HL-60 (cell line): ENCODE results near the gene TMEM204.

Experiments used
- POLR2AphosphoS5 ChIP-seq: IDR thresholded peaks from 2 replicates; pipeline ENCODE4 v1.6.1; 2012; ENCODE audit warnings: low read depth
- REST ChIP-seq: IDR thresholded peaks from 2 replicates; pipeline ENCODE4 v1.6.1; 2012; ENCODE audit warnings: low read depth; ENCODE audit not compliant: insufficient replicate concordance
- SPI1 ChIP-seq: IDR thresholded peaks from 2 replicates; pipeline ENCODE4 v1.6.1; 2012; ENCODE audit warnings: low read depth, mild to moderate bottlenecking, borderline replicate concordance
- TF ChIP-seq, protein P1 (sequence below): IDR thresholded peaks from one replicate; pipeline ENCODE4 v1.5.1; 2011; ENCODE audit warnings: low read length, control low read depth, inconsistent platforms; ENCODE audit not compliant: insufficient read depth

GRCh38 chr16:1525871-1526607, 7.4 kb upstream of the TMEM204 start:
- TF ChIP-seq, protein P1, sequence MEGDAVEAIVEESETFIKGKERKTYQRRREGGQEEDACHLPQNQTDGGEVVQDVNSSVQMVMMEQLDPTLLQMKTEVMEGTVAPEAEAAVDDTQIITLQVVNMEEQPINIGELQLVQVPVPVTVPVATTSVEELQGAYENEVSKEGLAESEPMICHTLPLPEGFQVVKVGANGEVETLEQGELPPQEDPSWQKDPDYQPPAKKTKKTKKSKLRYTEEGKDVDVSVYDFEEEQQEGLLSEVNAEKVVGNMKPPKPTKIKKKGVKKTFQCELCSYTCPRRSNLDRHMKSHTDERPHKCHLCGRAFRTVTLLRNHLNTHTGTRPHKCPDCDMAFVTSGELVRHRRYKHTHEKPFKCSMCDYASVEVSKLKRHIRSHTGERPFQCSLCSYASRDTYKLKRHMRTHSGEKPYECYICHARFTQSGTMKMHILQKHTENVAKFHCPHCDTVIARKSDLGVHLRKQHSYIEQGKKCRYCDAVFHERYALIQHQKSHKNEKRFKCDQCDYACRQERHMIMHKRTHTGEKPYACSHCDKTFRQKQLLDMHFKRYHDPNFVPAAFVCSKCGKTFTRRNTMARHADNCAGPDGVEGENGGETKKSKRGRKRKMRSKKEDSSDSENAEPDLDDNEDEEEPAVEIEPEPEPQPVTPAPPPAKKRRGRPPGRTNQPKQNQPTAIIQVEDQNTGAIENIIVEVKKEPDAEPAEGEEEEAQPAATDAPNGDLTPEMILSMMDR = no peak
- TF ChIP-seq REST (no peak), POLR2AphosphoS5 (no peak), SPI1 (no peak)
